DOHH2 (cell line): ENCODE data around the gene PEPD.

ENCODE experiments used
- CTCF ChIP-seq: fragments of 200-600 bp; sonication (generic); IDR thresholded peaks from one replicate; pipeline ENCODE4 v1.5.1; 2014; ENCODE audit warnings: antibody characterized with exemption, mild to moderate bottlenecking, low read depth, low read length; ENCODE audit not compliant: poor library complexity, severe bottlenecking
- EZH2phosphoT487 ChIP-seq: fragments of 200-600 bp; sonication (generic); IDR thresholded peaks from 2 replicates; pipeline ENCODE4 v1.6.1; 2017; ENCODE audit warnings: borderline replicate concordance, mild to moderate bottlenecking, antibody characterized with exemption, low read length, moderate library complexity, mixed read lengths

- TF ChIP-seq CTCF (no peak), EZH2phosphoT487 (no peak)
Measured at GRCh38 chr19:33472691-33473652, 48.6 kb downstream of the PEPD start.
